SH-SY5Y (cell line): ENCODE data around the gene IL1RAP.

Source experiments
- GATA2 ChIP-seq: IDR thresholded peaks from 2 replicates; pipeline ENCODE4 v1.6.1; 2011; ENCODE audit warnings: mild to moderate bottlenecking, low read depth, low read length
- GATA3 ChIP-seq: IDR thresholded peaks from 2 replicates; pipeline ENCODE4 v1.6.1; 2011; ENCODE audit warnings: low read depth, mild to moderate bottlenecking, low read length, moderate library complexity

IL1RAP gene

DNA sequence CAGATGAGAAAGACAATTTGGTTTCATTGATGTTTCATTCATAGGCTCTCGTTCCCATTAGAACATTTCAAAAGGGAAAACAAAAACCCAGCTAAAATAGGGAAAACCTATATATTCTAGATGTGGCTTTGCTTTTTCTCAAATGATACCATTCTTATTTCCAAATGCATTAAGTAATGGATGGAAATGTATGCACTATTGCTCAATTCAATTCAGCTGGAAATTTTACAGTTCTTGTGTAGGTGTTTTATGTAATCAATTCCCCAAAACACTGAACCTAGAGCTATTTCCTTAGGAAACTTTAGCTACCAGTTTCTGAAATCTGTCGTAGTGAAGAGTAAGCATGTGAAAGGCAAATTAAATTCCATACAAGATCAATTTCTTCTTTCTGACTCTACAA lies 11.7 kb downstream of the IL1RAP start:
- TF ChIP-seq GATA2 (no peak), GATA3 (no peak)

DNA sequence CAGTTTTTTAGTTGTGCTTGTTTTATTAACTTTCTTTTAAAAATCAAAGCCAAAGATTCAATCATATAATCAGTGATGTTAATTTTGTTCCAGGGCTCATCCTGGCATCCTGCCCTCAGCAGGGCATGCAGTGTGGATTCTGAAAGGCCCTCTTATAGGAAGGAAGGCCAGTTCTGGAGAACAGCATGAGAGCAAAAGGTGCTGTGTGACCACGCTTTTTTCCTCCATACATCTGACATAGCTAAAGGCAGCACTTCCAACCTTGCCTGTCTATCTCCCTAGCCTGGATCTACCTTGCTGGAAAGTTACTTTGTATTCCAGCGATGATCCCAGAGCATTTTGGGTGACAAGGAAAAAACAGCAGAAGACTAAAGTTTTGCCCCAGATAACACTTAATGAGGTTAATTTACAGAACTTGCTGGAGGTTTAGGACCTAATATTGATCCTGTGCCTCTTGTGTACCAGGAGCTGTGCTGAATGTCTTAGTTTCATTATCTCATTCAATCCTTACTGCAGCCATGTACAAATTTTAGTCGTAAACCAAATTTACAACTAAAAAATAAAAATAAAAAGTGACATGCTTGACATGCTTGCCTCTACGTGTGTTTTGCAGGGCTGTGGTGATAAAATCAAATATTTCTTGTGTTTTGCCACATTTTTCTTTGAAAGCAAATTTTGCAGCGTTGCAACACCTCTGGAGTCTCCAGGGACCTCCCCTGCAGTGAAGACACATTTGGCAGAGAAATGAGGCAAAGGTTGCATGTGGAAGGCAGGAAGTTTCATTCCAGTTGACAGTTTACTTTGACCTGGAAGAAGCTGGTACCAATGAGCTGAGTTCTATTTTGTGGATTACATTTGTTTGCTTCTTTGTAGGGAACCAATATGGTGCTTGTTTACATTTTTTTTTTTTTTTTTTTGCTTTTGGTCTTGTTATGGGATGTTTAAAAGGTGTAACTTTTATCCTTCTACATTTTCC lies 13.2 kb downstream of the IL1RAP start:
- TF ChIP-seq GATA2 (no peak), GATA3 (no peak)

DNA sequence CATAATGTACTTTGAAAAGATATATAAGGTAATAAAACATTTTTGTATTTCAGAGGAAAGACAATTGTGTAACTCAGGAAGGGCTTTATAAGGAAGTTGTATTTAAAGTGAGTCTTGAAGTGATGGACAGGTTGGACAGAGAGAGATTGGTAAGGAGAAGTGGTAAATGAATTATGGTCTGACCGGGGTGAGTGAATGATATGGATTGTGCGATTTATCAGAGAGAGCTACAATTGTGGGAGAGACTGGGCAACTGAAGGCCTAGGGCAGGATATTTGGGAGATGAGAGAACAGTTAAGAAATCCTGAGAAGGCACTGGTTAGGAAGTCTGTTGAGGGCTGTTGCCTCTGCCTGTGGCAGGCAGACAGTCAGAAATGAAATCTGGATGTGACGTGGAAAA lies 14.8 kb downstream of the IL1RAP start:
- no peak for TF ChIP-seq GATA2
- TF ChIP-seq GATA3 = no peak

DNA sequence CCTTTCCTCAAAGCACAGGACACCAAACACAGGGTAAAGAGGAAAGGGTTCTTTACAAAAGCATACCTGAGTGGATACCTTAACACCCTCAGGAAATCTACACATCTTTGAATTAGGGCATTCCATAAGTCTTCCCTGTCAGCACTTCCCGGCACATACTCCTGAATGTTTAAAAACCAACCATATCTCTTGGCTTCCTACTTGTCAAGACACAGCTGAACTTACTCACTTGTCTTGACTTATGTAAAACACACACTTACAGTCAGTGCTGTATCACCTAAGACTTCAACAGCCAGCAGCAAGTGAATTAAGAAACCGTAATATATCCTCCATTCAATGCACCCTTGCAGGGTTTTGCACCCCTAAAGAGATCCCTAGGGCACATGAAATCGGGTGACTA lies 17.5 kb downstream of the IL1RAP start:
- no peak for TF ChIP-seq GATA3

DNA sequence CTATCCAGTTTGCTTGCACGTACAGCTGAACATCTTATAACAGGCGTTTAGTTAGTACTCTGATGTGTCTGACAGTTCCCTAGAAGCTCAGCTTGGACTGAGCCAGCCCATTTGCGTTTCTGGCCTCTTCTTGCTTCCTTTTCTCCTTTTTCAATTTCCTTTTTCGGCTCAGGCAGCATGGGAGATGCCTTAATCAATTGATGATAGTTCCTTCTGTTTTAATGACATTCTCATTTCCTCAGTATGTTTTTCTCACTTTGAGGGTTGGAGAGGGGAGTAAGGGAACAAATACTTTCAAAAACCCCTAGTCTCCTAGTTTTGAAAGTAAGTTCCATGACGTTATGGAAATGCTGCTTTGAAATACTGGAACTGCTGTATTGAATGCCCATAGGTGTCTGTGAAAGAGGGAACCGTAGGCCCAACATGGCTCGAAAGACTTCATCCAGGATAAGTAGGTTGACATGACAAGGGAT lies 18.9 kb downstream of the IL1RAP start:
- TF ChIP-seq GATA3 (no peak), GATA2 (no peak)

DNA sequence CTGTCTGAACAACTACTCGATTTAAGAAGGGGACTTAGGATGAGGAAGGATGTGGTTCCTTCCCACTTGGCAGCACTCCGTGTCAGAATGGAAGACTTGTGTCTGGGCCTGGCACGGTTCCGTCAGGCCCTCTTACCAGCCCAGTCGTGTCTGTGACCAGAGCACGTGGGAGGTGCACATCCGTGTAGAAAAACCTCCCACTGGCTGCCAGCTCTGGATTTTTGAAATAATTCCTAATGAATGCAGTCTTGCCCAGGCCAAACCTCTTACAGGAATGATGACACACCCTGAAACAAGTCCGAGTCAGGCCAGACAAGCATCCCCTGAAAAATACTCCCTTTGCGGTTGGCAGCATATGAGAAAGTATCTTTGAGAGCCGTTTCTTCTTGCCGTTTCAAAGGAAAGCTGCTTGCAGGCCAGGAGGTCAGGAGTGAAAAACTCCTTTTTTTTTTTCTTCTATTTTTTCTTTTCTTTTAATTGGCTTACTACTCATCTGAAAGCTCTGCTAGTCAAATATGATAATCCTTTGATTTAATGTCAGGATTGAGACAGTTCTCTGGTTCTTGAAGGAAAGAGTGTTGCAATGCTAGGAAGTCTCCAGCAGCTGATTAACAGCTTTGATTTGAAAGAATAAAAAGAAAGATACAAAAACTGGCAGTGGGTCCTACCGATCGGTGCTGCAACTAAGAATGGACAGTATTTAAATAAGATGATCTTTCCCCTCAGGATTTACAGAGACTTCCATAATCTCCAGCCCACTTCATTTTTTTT lies 19.8 kb downstream of the IL1RAP start:
- no peak for TF ChIP-seq GATA2
- TF ChIP-seq GATA3 = no peak

DNA sequence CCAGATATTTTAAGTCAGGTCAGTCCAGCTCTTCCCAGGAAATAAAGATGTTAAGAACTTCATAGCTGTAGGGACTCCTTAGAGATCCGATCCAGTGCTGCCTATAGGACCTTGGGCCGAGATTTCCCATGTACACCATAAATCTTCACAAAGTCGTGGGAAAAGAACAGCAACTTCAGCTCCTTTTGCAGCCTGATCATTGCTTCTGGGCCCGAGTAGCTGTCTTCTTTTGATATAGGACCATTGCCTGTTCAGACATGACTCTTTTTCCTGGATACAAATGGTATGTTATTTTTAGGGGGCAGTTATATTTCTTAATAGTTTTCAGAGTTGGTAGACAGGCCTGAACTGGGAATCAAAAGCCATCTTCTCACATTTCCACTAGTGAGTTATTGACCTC lies 20.5 kb downstream of the IL1RAP start:
- no peak for TF ChIP-seq GATA3
- TF ChIP-seq GATA2 = no peak

DNA sequence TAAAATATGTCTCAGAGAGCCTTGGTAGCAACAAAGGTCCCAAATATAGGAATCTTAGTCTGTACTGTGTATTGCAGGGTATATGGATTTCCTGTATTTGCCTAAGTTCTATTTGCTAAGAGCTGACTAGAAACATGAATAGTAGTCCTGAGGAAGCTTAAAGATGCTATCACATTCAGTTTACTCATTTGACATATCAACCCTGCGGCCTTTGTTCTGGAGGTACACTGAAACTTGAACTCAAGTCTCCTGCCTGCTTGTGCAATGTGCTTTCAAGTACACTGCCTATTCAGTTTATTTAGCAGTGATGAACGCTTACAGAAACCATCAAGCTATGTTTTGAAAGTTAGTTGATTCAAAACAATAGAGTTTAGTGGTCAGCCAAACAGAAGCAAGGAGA lies 21.1 kb downstream of the IL1RAP start:
- TF ChIP-seq GATA2 (no peak), GATA3 (no peak)

DNA sequence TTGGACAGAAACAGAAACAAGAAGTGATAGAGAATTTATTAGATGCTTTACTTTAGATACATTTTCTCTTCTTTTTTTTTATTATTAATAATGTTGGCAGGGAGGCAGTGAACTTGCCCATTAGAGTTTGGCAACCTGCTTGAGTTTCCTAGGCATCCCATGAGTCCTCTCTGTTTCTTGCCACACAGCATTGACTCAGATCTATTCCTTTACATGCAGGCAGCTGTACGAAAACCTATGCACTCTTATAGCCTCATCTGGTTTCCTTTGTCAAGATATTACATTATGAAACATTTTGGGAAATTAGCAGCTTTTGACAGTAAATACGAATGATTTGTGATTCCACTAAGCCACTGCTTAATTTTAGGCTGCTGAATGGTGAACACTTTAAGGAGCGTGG lies 23.3 kb downstream of the IL1RAP start:
- TF ChIP-seq GATA3 (no peak), GATA2 (no peak)

DNA sequence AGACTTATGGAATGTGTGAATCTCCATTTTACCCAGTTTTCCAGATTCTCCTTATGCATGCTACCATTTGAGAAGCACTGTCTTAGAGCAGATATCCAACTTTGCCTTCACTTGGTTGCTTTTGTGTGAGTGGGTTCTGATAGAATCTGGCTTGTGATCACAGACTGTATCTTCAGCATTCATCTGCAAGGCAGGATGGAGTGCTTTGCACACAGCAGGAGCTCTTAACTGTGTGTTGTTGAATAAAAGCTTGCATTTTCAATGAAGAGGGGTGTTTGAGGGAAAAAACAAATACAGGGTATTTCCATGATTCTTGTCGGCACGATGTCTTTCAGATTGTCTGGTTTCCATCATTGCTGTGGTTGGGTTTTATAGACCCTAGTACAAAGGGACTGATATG lies 24.4 kb downstream of the IL1RAP start:
- TF ChIP-seq GATA3 = no peak
- no peak for TF ChIP-seq GATA2

DNA sequence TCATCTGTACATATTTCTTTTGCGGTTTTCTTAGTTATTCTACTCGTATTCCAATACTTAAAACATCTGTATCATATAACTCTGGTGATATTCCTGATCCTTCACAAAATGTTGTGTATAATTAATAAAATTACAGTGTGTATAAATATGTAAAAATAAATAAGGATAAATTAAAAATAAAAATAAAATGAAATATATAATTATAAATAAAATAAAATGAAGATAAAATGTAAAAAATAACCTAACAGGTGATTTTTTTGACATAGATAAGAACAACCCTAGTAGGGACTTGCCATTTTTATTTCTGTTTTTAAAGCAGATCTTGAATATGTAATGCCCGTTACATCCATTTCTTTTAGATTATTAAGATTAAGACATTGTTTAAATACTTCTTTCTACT lies 25.6 kb downstream of the IL1RAP start:
- TF ChIP-seq GATA2 (no peak), GATA3 (no peak)

DNA sequence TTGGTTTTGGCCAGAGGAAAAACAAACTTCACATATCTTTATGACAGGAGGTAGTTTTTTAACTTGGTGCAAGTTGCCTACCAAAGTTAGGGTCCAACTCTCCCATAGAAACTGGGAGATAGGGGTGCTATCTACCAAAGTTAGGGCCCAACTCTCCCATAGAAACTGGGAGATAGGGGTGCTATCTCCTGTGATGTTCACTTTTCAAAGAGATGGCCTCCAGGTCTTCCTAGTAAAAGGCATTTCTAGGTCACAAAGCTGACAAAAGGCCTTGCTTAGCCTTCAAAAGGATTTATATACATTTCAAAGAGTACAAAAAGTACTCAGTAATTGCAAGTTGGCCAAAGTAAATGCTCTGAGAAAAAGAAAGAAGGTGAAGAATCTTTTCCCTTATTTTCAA lies 27.1 kb downstream of the IL1RAP start:
- TF ChIP-seq GATA2 = no peak
- TF ChIP-seq GATA3 = no peak

DNA sequence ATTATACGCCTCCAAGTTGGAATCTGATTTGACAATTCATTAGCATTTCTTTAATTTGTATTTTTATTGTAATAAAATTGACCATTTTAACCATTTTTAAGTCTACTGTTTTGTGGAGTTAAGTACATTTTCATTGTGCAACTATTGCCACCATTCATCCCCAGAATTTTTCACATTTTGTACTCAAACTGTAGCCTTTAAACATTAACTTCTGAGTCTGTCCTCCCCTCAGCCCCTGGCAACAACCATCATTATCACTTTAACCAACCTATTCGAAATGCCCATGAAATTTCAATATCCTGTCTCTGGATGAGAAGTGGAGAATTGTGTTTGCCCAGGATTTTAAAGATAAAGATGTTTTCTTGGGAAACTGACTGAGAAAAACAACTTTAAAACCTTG lies 27.7 kb downstream of the IL1RAP start:
- TF ChIP-seq GATA3 (no peak), GATA2 (no peak)

DNA sequence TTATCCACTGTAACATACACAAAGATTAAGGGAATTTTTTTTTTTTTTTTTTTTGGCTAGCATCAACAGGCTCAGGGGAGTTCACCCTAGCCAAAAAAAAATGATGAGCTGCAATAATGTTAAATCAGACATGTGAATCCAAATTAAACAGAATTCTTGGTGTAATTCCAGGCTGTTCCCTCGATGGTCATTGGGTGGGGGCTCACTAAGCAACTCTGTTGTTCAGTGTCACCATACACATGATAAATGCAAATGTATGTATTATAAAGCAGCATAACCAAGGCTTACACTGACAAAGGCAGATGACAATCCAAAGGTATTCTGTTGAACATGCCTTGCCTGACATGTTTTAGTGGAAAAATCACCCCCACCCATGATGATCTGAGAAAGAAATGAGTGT lies 29.0 kb downstream of the IL1RAP start:
- TF ChIP-seq GATA3 (no peak), GATA2 (no peak)

DNA sequence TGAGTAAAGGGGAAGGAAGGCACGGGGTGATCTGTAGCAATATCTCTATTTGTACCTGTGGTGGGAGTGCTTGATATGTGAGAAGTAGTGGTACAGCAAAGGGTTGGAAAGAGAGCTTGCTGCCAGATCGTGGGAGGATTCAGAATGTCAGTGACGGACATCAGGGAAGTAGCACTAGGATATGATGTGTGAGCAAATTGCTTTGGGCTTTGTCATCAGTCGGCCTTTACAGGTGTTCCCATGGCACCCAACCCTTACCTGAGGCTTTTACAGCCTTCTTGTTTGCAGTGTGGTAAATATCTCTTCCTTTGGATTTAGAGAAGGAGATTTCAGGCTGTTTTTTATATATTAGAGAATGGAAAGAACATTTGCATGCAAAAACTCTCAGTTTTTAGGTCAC lies 29.8 kb downstream of the IL1RAP start:
- TF ChIP-seq GATA3 = no peak
- TF ChIP-seq GATA2 = no peak

DNA sequence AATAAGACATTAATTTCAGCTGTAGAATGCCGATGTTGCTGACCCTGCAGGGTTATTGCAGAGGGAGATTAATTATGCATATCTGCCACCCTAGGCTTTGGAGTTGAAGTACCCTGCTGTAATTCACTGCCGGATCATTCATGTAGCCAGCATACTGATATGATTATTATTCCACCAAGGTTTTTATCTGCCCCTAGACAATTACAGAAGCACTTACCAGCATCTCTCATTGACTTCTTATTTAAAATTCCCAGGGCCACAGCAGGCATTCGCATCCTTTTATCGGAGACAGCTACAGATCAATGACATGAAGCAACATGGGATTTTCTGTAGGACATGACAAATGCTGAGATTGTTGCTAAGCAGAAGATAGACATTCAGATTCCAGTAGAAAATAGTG lies 31.3 kb downstream of the IL1RAP start:
- TF ChIP-seq GATA2 (no peak), GATA3 (no peak)
